Natural killer cell (primary cell): Measurements from ENCODE around the gene ATP6V1E1. TPM values are rescaled to one million over a fixed set of nuclear protein-coding genes. Genes with fewer than 3 reads are reported as not detected.

Experiments
- ATAC-seq, 3 donors: fragments of 150-1000 bp in 2 of 3; fragments of 200-7000 bp in 1 of 3; cut with Tn5 transposase; 1 replicate in 1 of 3; 2 replicates in 2 of 3; pipeline ENCODE4 v1.10.0; 2021; ENCODE audit warnings: mild to moderate bottlenecking in 2 of 3, moderate library complexity in 2 of 3
- DNase-seq, 2 donors: peaks; one replicate each; pipeline versions ENCODE4 v3.0.0 to v3.0.0-alpha.2; 2013 to 2021; ENCODE audit warnings: mixed read lengths in 1 of 2
- H3K27ac ChIP-seq: one replicate; pipeline ENCODE4 v1.5.1; 2013; ENCODE audit warnings: mild to moderate bottlenecking, low read length
- H3K27me3 ChIP-seq: one replicate; pipeline ENCODE4 v1.6.1; 2013; ENCODE audit warnings: low read length; ENCODE audit not compliant: control insufficient read depth, insufficient read depth
- H3K36me3 ChIP-seq: one replicate; pipeline ENCODE4 v1.6.1; 2013; ENCODE audit warnings: low read length; ENCODE audit not compliant: control insufficient read depth, insufficient read depth
- H3K4me1 ChIP-seq: one replicate; pipeline ENCODE4 v1.6.1; 2013; ENCODE audit warnings: low read length; ENCODE audit not compliant: control insufficient read depth, insufficient read depth
- H3K4me3 ChIP-seq: one replicate; pipeline ENCODE4 v1.5.1; 2013; ENCODE audit warnings: low read length
- H3K9me3 ChIP-seq: one replicate; pipeline ENCODE4 v1.6.1; 2013; ENCODE audit warnings: low read length; ENCODE audit not compliant: control insufficient read depth, insufficient read depth
- H3K27ac Mint-ChIP-seq, 2 donors: one replicate each; pipeline ENCODE4 v1.8.0; 2022; ENCODE audit warnings: mild to moderate bottlenecking in 2 of 2, mixed read lengths in 2 of 2, moderate library complexity in 1 of 2
- H3K27me3 Mint-ChIP-seq, 2 donors: one replicate each; pipeline ENCODE4 v1.8.0; 2022; ENCODE audit warnings: low read depth in 2 of 2, mixed read lengths in 2 of 2
- H3K36me3 Mint-ChIP-seq: one replicate; pipeline ENCODE4 v1.8.0; 2022; ENCODE audit warnings: mixed read lengths
- H3K4me1 Mint-ChIP-seq, 2 donors: one replicate each; pipeline ENCODE4 v1.8.0; 2022; ENCODE audit warnings: mixed read lengths in 2 of 2
- H3K4me3 Mint-ChIP-seq: one replicate; pipeline ENCODE4 v1.8.0; 2022; ENCODE audit warnings: mild to moderate bottlenecking, moderate library complexity, mixed read lengths
- H3K9me3 Mint-ChIP-seq, 2 donors: one replicate each; pipeline ENCODE4 v1.8.0; 2022; ENCODE audit warnings: mixed read lengths in 2 of 2
- CTCF ChIP-seq: fragments of 200-600 bp; IDR thresholded peaks from one replicate; pipeline ENCODE4 v1.8.0; 2022; ENCODE audit warnings: antibody characterized with exemption
- WGBS: methylation state at CpG from one replicate; pipeline ENCODE4 v1.1.7; 2013; ENCODE audit warnings: missing lambda C conversion rate; ENCODE audit not compliant: insufficient coverage; 5-methylcytosine and 5-hydroxymethylcytosine counted together
- intact Hi-C: fragments of 100-400 bp; cut with micrococcal nuclease; formaldehyde crosslinking; loops from one replicate; pipeline ENCODE4 v1.14.2; 2022
- total RNA-seq, 4 donors: library from RNA; stranded (reverse); fragments of 120-200 nt in 1 of 4; gene quantifications; one replicate each; pipeline versions ENCODE4 v1.2.3 to v1.2.4, GENCODE V29; 2013 to 2022

ATP6V1E1 gene
- total RNA-seq, 3 donors from 2014 or later (not counting 1 experiment from before 2014, with no cell fraction given), result 75.8 to 79.8 (median 76.4) TPM

DNA sequence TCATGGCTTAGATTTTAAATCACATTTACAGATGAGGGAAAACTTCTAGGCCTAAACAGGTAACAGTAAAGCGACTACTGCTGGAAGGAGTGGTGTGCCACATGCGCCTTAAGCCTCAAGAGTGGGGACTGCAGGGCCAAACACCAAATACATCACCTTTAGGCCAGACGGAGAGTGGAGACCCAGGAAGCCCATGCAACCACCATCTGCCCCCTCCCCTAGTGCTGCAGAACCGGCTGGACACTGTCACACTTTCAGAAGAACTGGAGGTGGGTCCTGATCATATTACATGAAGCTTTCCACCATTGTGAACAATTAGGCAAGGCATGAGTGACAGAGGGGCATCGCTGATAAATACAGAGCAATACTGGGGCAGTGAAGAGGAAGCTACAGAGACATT lies 36.3 kb downstream of the ATP6V1E1 start:
- H3K9me3 Mint-ChIP-seq, result no peaks in the 10 kb centered on the region
- H3K27ac ChIP-seq, result no peak overlapping the region
- no peaks in the 10 kb centered on the region for H3K27me3 Mint-ChIP-seq
- WGBS, result 96% methylated on average over 5 of the region's 5 CpGs
- no peaks in the 10 kb centered on the region for H3K9me3 ChIP-seq
- H3K27ac Mint-ChIP-seq, result no peak overlapping the region
- H3K4me3 ChIP-seq, result no peak overlapping the region
- TF ChIP-seq CTCF, result no peak
- H3K4me1 ChIP-seq, result no peaks in the 10 kb centered on the region
- intact Hi-C loops, result no loop called here
- H3K27me3 ChIP-seq, result no peaks in the 10 kb centered on the region
- no peak for ATAC-seq
- peaks cover 0 to 4% of the 10 kb centered on the region in 2 donors for H3K4me1 Mint-ChIP-seq
- H3K4me3 Mint-ChIP-seq, result no peak overlapping the region
- H3K36me3 ChIP-seq, result peaks cover 51% of the 10 kb centered on the region
- DNase-seq, result no peak
- H3K36me3 Mint-ChIP-seq, result peaks cover 9% of the 10 kb centered on the region

- Histone ChIP-seq H3K4me1 (no peaks in the 10 kb centered on the region), H3K4me3 (no peak overlapping the region), H3K27me3 (no peaks in the 10 kb centered on the region), H3K27ac (no peak overlapping the region), H3K9me3 (no peaks in the 10 kb centered on the region), H3K36me3 (peaks cover 38% of the 10 kb centered on the region)
- 91% methylated on average over 4 of the region's 5 CpGs for WGBS
- peak overlapping the region in 1 of 2 donors; percentile 58 for H3K27ac Mint-ChIP-seq
- intact Hi-C loops, result no loop called here
- no peak overlapping the region for H3K4me3 Mint-ChIP-seq
- ATAC-seq (no peak), DNase-seq (no peak)
- H3K4me1 Mint-ChIP-seq, result no peaks in the 10 kb centered on the region
- no peaks in the 10 kb centered on the region for H3K9me3 Mint-ChIP-seq
- H3K36me3 Mint-ChIP-seq, result peaks cover 9% of the 10 kb centered on the region
- H3K27me3 Mint-ChIP-seq, result no peaks in the 10 kb centered on the region
- no peak for TF ChIP-seq CTCF
These were observed 38.0 kb downstream of the ATP6V1E1 start for GRCh38 chr22:17590586-17590985.

DNA sequence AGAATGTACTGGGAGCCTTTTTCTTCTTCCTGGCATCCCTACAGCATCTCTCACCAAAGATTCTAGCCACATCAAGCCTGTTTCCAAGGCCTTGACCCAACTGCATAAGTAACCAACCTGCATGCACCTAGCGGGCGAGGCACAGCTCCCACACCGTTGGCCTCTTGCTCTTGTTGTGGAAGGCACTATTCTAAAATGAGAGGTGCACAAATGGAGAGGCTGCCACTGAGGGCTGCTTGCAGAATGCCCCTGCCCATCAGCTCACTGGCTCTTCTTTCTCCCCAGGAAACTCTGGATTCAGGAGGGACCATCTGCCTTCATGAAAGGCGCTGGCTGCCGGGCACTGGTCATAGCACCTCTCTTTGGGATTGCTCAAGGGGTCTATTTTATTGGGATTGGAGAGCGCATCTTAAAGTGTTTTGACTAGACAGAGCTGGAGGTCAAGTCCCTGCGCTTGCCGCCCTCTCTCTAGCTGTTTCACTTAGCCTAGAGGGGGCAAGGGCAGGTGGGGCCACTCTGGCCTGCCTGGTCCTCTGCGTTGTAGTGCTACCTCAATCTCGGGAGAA lies 38.7 kb downstream of the ATP6V1E1 start:
- ATAC-seq (no peak), DNase-seq (no peak)
- Histone ChIP-seq H3K27me3 (no peaks in the 10 kb centered on the region), H3K9me3 (no peaks in the 10 kb centered on the region), H3K27ac (no peak overlapping the region), H3K36me3 (peaks cover 34% of the 10 kb centered on the region), H3K4me3 (no peak overlapping the region), H3K4me1 (no peaks in the 10 kb centered on the region)
- Mint-ChIP-seq H3K9me3 (no peaks in the 10 kb centered on the region), H3K27me3 (no peaks in the 10 kb centered on the region), H3K27ac (peak overlapping the region in 1 of 2 donors; percentile 58), H3K36me3 (peaks cover 8% of the 10 kb centered on the region), H3K4me1 (no peaks in the 10 kb centered on the region), H3K4me3 (no peak overlapping the region)
- 95% methylated on average over 10 of the region's 10 CpGs for WGBS
- no peak for TF ChIP-seq CTCF
- intact Hi-C loops, result no loop called here

DNA sequence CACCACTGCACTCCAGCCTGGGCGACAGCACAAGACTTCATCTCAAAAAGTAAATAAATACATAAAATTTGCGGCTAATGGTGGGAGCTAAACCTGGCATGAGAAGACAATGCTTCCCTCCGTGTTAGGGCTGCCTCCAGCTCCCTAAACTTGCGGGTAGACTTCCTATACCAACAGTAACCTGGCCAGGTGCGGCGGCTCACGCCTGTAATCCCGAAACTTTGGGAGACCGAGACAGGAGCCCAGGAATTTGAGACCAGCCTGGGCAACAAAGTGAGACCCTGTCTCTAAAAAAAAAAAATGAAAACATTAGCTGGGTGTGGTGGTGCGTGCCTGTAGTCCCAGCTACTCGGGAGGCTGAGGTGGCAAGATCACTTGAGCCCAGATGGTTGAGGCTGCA lies 39.9 kb downstream of the ATP6V1E1 start:
- Mint-ChIP-seq H3K27ac (no peak overlapping the region), H3K36me3 (no peaks in the 10 kb centered on the region), H3K9me3 (no peaks in the 10 kb centered on the region), H3K4me3 (no peak overlapping the region), H3K4me1 (no peaks in the 10 kb centered on the region), H3K27me3 (peaks cover 0 to 3% of the 10 kb centered on the region in 2 donors)
- DNase-seq, result no peak
- H3K27me3 ChIP-seq, result no peaks in the 10 kb centered on the region
- ATAC-seq, result no peak
- no peak overlapping the region for H3K4me3 ChIP-seq
- no peaks in the 10 kb centered on the region for H3K4me1 ChIP-seq
- intact Hi-C loops, result no loop called here
- no peak for TF ChIP-seq CTCF
- no peak overlapping the region for H3K27ac ChIP-seq
- no peaks in the 10 kb centered on the region for H3K9me3 ChIP-seq
- peaks cover 26% of the 10 kb centered on the region for H3K36me3 ChIP-seq
- 97% methylated on average over 11 of the region's 11 CpGs for WGBS
